Measurements from ENCODE around the gene PTPRD.

- TF ChIP-seq CTCF (IDR thresholded peaks at IDR 0.05) (no peak), POLR2A (IDR thresholded peaks at IDR 0.05) (no peak)
Observed at GRCh38 chr9:10242255-10242654, 370.5 kb downstream of the PTPRD start.
